ENCODE measurements around the gene URB2. TPM values are rescaled to one million over a fixed set of nuclear protein-coding genes. Genes with fewer than 3 reads are reported as not detected.

The URB2 gene
- total and polyA plus RNA-seq, 2 of the 13 experiments (the other 11 are each of a cell fraction or from before 2014, with no cell fraction given) = 4.0 to 17.6 TPM

- Histone ChIP-seq H3K36me3 (replicated peaks in 1 of 2; ENCODE audit: control insufficient read depth in 1 of 2, insufficient read depth in 2 of 2, low read length in 2 of 2) (peaks cover 9 to 48% of the 10 kb centered on the region in 2 experiments; a peak in 4 of 5 replicates), H3K4me1 (ENCODE audit: insufficient read depth, low read length) (no peaks in the 10 kb centered on the region), H3K9ac (ENCODE audit: insufficient read depth, low read depth, low read length) (no peak overlapping the region), H2AFZ (ENCODE audit: low read length) (no peak overlapping the region), H3K4me2 (ENCODE audit: low read depth, low read length) (no peak overlapping the region), H3K27me3 (ENCODE audit: control insufficient read depth in 1 of 2, insufficient read depth in 2 of 2, low read length in 2 of 2) (no peaks in the 10 kb centered on the region), H3K9me3 (ENCODE audit: low read length) (no peaks in the 10 kb centered on the region), H3K79me2 (ENCODE audit: insufficient read depth, low read length) (no peaks in the 10 kb centered on the region), H3K27ac (ENCODE audit: extremely low read length, insufficient read depth, low read length) (no peak overlapping the region), H3K4me3 (replicated peaks in 1 of 3; ENCODE audit: insufficient read depth in 1 of 3, low read depth in 2 of 3, low read length in 3 of 3) (no peak overlapping the region), H4K20me1 (ENCODE audit: insufficient read depth, low read length) (no peaks in the 10 kb centered on the region)
- FAIRE-seq (no peak), ATAC-seq (no peak), DNase-seq (ENCODE audit: low spot score) (no peak)
- TF ChIP-seq ZNF660 (CRISPR knock-in tag; IDR thresholded peaks at IDR 0.05; ENCODE audit: borderline replicate concordance, low read depth) (no peak), PCBP1 (IDR thresholded peaks at IDR 0.05; ENCODE audit: borderline replicate concordance, low read depth, low read length) (no peak), PHB2 (IDR thresholded peaks at IDR 0.05; ENCODE audit: partially characterized antibody) (no peak), AGO2 (optimal IDR thresholded peaks at IDR 0.05; ENCODE audit: low read depth, low read length) (no peak), ZBED4 (CRISPR knock-in tag; IDR thresholded peaks at IDR 0.05; ENCODE audit: borderline replicate concordance) (no peak), ZNF576 (CRISPR knock-in tag; IDR thresholded peaks at IDR 0.05) (no peak)
- intact Hi-C loops (cut with micrococcal nuclease; ENCODE audit: unreplicated experiment) = no loop called here
- ChIA-PET POLR2A (no interaction called here), CTCF (ENCODE audit: low intra/inter-chr PET ratio, low total read pairs) (no interaction called here)
- BruUV-seq (replicated peaks) = no TSS peak
- in situ Hi-C loops (cut with HindIII; ENCODE audit: extremely low pct_ligation_motif_present, low pct_unique_long_range_greater_than_20kb) = no loop called here
- WGBS (ENCODE audit: low lambda C conversion rate) = 97% methylated on average over 3 of the region's 3 CpGs
Observed at GRCh38 chr1:229597877-229598276, 28.2 kb upstream of the URB2 start.
